ENCODE measurements around the gene BRD1. TPM values are rescaled to one million over a fixed set of nuclear protein-coding genes. Genes with fewer than 3 reads are reported as not detected.

The BRD1 gene
- polyA plus RNA-seq, 3 donors, result 0.61 to 13.8 (median 0.86) TPM

GRCh38 chr22:49826603-49827270, 936 bp downstream of the BRD1 start:
- no peaks in the 10 kb centered on the region for H3K27me3 ChIP-seq (ENCODE audit: control insufficient read depth in 2 of 2, insufficient read depth in 2 of 2, low read length in 2 of 2)
- TF ChIP-seq, protein P1, sequence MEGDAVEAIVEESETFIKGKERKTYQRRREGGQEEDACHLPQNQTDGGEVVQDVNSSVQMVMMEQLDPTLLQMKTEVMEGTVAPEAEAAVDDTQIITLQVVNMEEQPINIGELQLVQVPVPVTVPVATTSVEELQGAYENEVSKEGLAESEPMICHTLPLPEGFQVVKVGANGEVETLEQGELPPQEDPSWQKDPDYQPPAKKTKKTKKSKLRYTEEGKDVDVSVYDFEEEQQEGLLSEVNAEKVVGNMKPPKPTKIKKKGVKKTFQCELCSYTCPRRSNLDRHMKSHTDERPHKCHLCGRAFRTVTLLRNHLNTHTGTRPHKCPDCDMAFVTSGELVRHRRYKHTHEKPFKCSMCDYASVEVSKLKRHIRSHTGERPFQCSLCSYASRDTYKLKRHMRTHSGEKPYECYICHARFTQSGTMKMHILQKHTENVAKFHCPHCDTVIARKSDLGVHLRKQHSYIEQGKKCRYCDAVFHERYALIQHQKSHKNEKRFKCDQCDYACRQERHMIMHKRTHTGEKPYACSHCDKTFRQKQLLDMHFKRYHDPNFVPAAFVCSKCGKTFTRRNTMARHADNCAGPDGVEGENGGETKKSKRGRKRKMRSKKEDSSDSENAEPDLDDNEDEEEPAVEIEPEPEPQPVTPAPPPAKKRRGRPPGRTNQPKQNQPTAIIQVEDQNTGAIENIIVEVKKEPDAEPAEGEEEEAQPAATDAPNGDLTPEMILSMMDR (IDR thresholded peaks at IDR 0.05), result no peak
- intact Hi-C loops (cut with micrococcal nuclease), result no loop called here
- peak overlapping the region; percentile 79 for H3K9ac ChIP-seq (ENCODE audit: insufficient read depth, low read length, poor library complexity, severe bottlenecking)
- no peak overlapping the region for H2AFZ ChIP-seq (ENCODE audit: insufficient read depth, low read depth, low read length, poor library complexity, severe bottlenecking)
- H3K4me3 ChIP-seq (replicated peaks in 1 of 3; ENCODE audit: low read depth in 2 of 3, low read length in 3 of 3), result peak overlapping the region; percentile 52 to 79 (median 78)
- H3K27me3 Mint-ChIP-seq (ENCODE audit: low read depth in 3 of 3), result no peaks in the 10 kb centered on the region
- H3K4me1 Mint-ChIP-seq, result peaks cover 35% of the 10 kb centered on the region
- DNase-seq, result peak in 2 of 3 donors; percentile 33 to 59
- peak overlapping the region in 1 of 2 donors; percentile 76 for H3K27ac ChIP-seq (ENCODE audit: low read depth in 1 of 2, low read length in 2 of 2)
- H3K4me3 Mint-ChIP-seq, result peak overlapping the region; percentile 86 to 92
- peaks cover 51% of the 10 kb centered on the region for H4K20me1 ChIP-seq (ENCODE audit: insufficient read depth, low read length)
- peaks cover 31 to 33% of the 10 kb centered on the region in 2 donors for H3K36me3 ChIP-seq (replicated peaks in 1 of 2; ENCODE audit: control insufficient read depth in 1 of 2, insufficient read depth in 2 of 2, low read length in 2 of 2)
- WGBS (ENCODE audit: insufficient coverage), result under 1% methylated on average over 86 of the region's 86 CpGs
- H3K27ac Mint-ChIP-seq, result peak overlapping the region; percentile 68 to 86 (median 77)
- H3K36me3 Mint-ChIP-seq, result peaks cover 23 to 35% of the 10 kb centered on the region in 2 donors
- peaks cover 40 to 49% of the 10 kb centered on the region in 2 donors for H3K4me1 ChIP-seq (ENCODE audit: control insufficient read depth in 1 of 2, insufficient read depth in 2 of 2, low read length in 2 of 2)
- H3K9me3 Mint-ChIP-seq, result peaks cover 0 to 4% (median 0%) of the 10 kb centered on the region in 7 donors
- no peaks in the 10 kb centered on the region for H3K9me3 ChIP-seq (replicated peaks in 1 of 2; ENCODE audit: control insufficient read depth in 1 of 2, insufficient read depth in 1 of 2, low read length in 2 of 2)
- H3K4me2 ChIP-seq (replicated peaks; ENCODE audit: extremely low read depth, low read length, poor library complexity, severe bottlenecking), result peak overlapping the region; percentile 92
- H3K79me2 ChIP-seq (ENCODE audit: insufficient read depth, low read length), result peaks cover 58% of the 10 kb centered on the region

GRCh38 chr22:49825944-49826602, 1.6 kb downstream of the BRD1 start:
- H3K79me2 ChIP-seq (ENCODE audit: insufficient read depth, low read length), result peaks cover 65% of the 10 kb centered on the region
- 19% methylated on average over 31 of the region's 31 CpGs for WGBS (ENCODE audit: insufficient coverage)
- H2AFZ ChIP-seq (ENCODE audit: insufficient read depth, low read depth, low read length, poor library complexity, severe bottlenecking), result no peak overlapping the region
- no peaks in the 10 kb centered on the region for H3K27me3 Mint-ChIP-seq (ENCODE audit: low read depth in 3 of 3)
- peaks cover 26 to 41% of the 10 kb centered on the region in 2 donors for H3K36me3 Mint-ChIP-seq
- TF ChIP-seq, protein P1 (IDR thresholded peaks at IDR 0.05), result no peak
- H3K27me3 ChIP-seq (ENCODE audit: control insufficient read depth in 2 of 2, insufficient read depth in 2 of 2, low read length in 2 of 2), result no peaks in the 10 kb centered on the region
- H3K36me3 ChIP-seq (replicated peaks in 1 of 2; ENCODE audit: control insufficient read depth in 1 of 2, insufficient read depth in 2 of 2, low read length in 2 of 2), result peaks cover 37 to 38% of the 10 kb centered on the region in 2 donors
- H3K27ac Mint-ChIP-seq, result peak overlapping the region; percentile 50 to 86 (median 77)
- peaks cover 58% of the 10 kb centered on the region for H4K20me1 ChIP-seq (ENCODE audit: insufficient read depth, low read length)
- H3K27ac ChIP-seq (ENCODE audit: low read depth in 1 of 2, low read length in 2 of 2), result peak overlapping the region in 1 of 2 donors; percentile 76
- peaks cover 0 to 4% (median 0%) of the 10 kb centered on the region in 7 donors for H3K9me3 Mint-ChIP-seq
- peak overlapping the region; percentile 92 for H3K4me2 ChIP-seq (replicated peaks; ENCODE audit: extremely low read depth, low read length, poor library complexity, severe bottlenecking)
- intact Hi-C loops (cut with micrococcal nuclease), result no loop called here
- peak in 1 of 3 donors; percentile 36 for DNase-seq
- peak overlapping the region; percentile 79 for H3K9ac ChIP-seq (ENCODE audit: insufficient read depth, low read length, poor library complexity, severe bottlenecking)
- no peaks in the 10 kb centered on the region for H3K9me3 ChIP-seq (replicated peaks in 1 of 2; ENCODE audit: control insufficient read depth in 1 of 2, insufficient read depth in 1 of 2, low read length in 2 of 2)
- H3K4me3 Mint-ChIP-seq, result peak overlapping the region; percentile 86 to 92
- peaks cover 40 to 49% of the 10 kb centered on the region in 2 donors for H3K4me1 ChIP-seq (ENCODE audit: control insufficient read depth in 1 of 2, insufficient read depth in 2 of 2, low read length in 2 of 2)
- peak overlapping the region; percentile 52 to 79 (median 78) for H3K4me3 ChIP-seq (replicated peaks in 1 of 3; ENCODE audit: low read depth in 2 of 3, low read length in 3 of 3)
- H3K4me1 Mint-ChIP-seq, result peaks cover 35% of the 10 kb centered on the region

Data from CD14-positive monocyte (primary cell).